ENCODE results near the gene KIF25. TPM values are rescaled to one million over a fixed set of nuclear protein-coding genes. Genes with fewer than 3 reads are reported as not detected.

Gene KIF25
- total and polyA plus RNA-seq, 4 donors, result 0.05 TPM; not detected in 3

DNA sequence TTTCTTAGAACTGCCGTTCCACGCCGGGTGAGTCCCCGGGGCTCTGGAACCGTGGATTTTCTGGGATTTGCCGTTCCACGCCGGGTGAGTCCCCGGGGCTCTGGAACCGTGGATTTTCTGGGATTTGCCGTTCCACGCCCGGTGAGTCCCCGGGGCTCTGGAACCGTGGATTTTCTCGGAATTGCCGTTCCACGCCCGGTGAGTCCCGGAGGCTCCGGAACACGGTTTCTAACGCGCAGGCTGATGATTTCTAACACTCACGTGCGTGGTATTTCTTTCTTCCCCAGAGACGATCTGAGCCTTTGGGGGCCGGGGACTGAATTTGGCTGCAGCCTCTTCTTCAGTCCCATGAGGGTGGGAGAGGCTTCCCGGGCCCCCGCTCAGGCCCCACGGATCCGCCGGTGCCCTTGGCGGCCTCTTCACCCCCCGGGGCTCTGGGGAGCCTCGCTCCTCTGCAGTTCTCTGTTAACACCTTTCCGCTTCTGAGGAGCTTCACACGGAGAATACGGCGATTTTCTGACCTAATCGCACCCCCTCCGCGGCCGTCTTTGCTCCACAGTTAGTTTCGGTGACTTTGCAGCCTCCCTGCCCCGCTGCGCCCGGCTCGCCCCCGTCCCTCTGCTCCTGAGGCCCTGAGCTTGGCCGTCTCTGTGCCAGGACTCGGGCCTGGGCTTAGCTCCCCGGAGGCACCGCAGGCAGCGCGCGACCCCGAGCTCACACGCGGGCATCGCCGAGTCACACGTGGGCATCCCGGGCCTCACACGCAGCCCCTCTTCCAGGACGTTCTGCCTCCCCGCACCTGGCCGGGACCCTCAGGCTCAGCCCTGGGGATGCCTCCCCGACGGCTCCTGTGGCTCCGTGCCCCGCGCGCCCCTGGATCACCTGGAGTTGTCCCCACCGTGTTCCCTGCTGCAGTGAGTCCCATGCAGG, 7.2 kb upstream of the KIF25 start:
- no peak overlapping the region for H3K4me3 ChIP-seq (ENCODE audit: low read depth in 1 of 3, low read length in 3 of 3)
- H3K4me1 ChIP-seq (ENCODE audit: control insufficient read depth in 4 of 4, insufficient read depth in 4 of 4, low read length in 3 of 4), result no peaks in the 10 kb centered on the region
- WGBS, result 95% methylated on average over 75 of the region's 75 CpGs
- no peaks in the 10 kb centered on the region for H3K27me3 ChIP-seq (ENCODE audit: control insufficient read depth in 4 of 4, insufficient read depth in 4 of 4, low read length in 3 of 4)
- H3K9ac ChIP-seq (ENCODE audit: low read depth in 1 of 2, low read length in 2 of 2), result no peak overlapping the region
- H3K27ac ChIP-seq (ENCODE audit: low read depth in 1 of 2, low read length in 2 of 2), result no peak overlapping the region
- no peaks in the 10 kb centered on the region for H3K36me3 ChIP-seq (ENCODE audit: control insufficient read depth in 4 of 4, insufficient read depth in 3 of 4, low read depth in 1 of 4, low read length in 3 of 4)
- TF ChIP-seq HNF4A (conservative IDR thresholded peaks at IDR 0.05) (no peak), RXRA (IDR thresholded peaks at IDR 0.05) (no peak), TAF1 (conservative IDR thresholded peaks at IDR 0.05) (no peak), JUND (IDR thresholded peaks at IDR 0.05) (no peak)
- TF ChIP-seq, protein P1, sequence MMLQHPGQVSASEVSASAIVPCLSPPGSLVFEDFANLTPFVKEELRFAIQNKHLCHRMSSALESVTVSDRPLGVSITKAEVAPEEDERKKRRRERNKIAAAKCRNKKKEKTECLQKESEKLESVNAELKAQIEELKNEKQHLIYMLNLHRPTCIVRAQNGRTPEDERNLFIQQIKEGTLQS (IDR thresholded peaks at IDR 0.05), result no peak
- no peak for DNase-seq (ENCODE audit: low spot score)
- no peaks in the 10 kb centered on the region for H3K9me3 ChIP-seq (ENCODE audit: control insufficient read depth in 4 of 4, low read length in 3 of 4)

GRCh38 chr6:167993169-167993568, 4.3 kb upstream of the KIF25 start:
- no peak overlapping the region for H3K9ac ChIP-seq (ENCODE audit: low read depth in 1 of 2, low read length in 2 of 2)
- no peaks in the 10 kb centered on the region for H3K9me3 ChIP-seq (ENCODE audit: control insufficient read depth in 4 of 4, low read length in 3 of 4)
- H3K36me3 ChIP-seq (ENCODE audit: control insufficient read depth in 4 of 4, insufficient read depth in 3 of 4, low read depth in 1 of 4, low read length in 3 of 4), result no peaks in the 10 kb centered on the region
- H3K27me3 ChIP-seq (ENCODE audit: control insufficient read depth in 4 of 4, insufficient read depth in 4 of 4, low read length in 3 of 4), result no peaks in the 10 kb centered on the region
- 91% methylated on average over 16 of the region's 16 CpGs for WGBS
- H3K4me1 ChIP-seq (ENCODE audit: control insufficient read depth in 4 of 4, insufficient read depth in 4 of 4, low read length in 3 of 4), result no peaks in the 10 kb centered on the region
- no peak overlapping the region for H3K27ac ChIP-seq (ENCODE audit: low read depth in 1 of 2, low read length in 2 of 2)
- TF ChIP-seq RXRA (IDR thresholded peaks at IDR 0.05), result no peak
- TF ChIP-seq, protein P2, sequence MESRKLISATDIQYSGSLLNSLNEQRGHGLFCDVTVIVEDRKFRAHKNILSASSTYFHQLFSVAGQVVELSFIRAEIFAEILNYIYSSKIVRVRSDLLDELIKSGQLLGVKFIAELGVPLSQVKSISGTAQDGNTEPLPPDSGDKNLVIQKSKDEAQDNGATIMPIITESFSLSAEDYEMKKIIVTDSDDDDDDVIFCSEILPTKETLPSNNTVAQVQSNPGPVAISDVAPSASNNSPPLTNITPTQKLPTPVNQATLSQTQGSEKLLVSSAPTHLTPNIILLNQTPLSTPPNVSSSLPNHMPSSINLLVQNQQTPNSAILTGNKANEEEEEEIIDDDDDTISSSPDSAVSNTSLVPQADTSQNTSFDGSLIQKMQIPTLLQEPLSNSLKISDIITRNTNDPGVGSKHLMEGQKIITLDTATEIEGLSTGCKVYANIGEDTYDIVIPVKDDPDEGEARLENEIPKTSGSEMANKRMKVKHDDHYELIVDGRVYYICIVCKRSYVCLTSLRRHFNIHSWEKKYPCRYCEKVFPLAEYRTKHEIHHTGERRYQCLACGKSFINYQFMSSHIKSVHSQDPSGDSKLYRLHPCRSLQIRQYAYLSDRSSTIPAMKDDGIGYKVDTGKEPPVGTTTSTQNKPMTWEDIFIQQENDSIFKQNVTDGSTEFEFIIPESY (IDR thresholded peaks at IDR 0.05), result no peak
- no peak for TF ChIP-seq HNF4G (IDR thresholded peaks at IDR 0.05)
- TF ChIP-seq JUND (IDR thresholded peaks at IDR 0.05), result no peak
- TF ChIP-seq, protein P1 (IDR thresholded peaks at IDR 0.05), result no peak
- TF ChIP-seq TAF1 (conservative IDR thresholded peaks at IDR 0.05), result no peak
- no peak for TF ChIP-seq CTCF (IDR thresholded peaks at IDR 0.05; ENCODE audit: low read depth, low read length, missing input control)
- TF ChIP-seq MAX (IDR thresholded peaks at IDR 0.05), result no peak
- TF ChIP-seq REST (IDR thresholded peaks at IDR 0.05), result no peak
- TF ChIP-seq HNF4A (conservative IDR thresholded peaks at IDR 0.05), result no peak
- no peak for TF ChIP-seq NR2F2 (IDR thresholded peaks at IDR 0.05)
- TF ChIP-seq SP1 (IDR thresholded peaks at IDR 0.05), result no peak
- no peak for DNase-seq (ENCODE audit: low spot score)
- H3K4me3 ChIP-seq (ENCODE audit: low read depth in 1 of 3, low read length in 3 of 3), result no peak overlapping the region
